Measurements from ENCODE around the gene MB.

GRCh38 chr22:35617137-35617755, at the start of gene MB:
- TF ChIP-seq CTCF (IDR thresholded peaks at IDR 0.05) (no peak), POLR2A (IDR thresholded peaks at IDR 0.05) (no peak)

All from testis (tissue), 2 donors.